OCI-LY3 (cell line): Measurements from ENCODE around the gene SDK1.

Source experiments
- CTCF ChIP-seq: fragments of 200-600, 300-600 bp; sonication (generic); IDR thresholded peaks from 2 replicates; pipeline ENCODE4 v1.5.1; 2014; ENCODE audit warnings: antibody characterized with exemption, low read length, low read depth
- EZH2phosphoT487 ChIP-seq: fragments of 200-600 bp; shearing (Covaris generic); IDR thresholded peaks from 2 replicates; pipeline ENCODE4 v1.6.1; 2018; ENCODE audit warnings: antibody characterized with exemption, mixed run types, low read depth

DNA sequence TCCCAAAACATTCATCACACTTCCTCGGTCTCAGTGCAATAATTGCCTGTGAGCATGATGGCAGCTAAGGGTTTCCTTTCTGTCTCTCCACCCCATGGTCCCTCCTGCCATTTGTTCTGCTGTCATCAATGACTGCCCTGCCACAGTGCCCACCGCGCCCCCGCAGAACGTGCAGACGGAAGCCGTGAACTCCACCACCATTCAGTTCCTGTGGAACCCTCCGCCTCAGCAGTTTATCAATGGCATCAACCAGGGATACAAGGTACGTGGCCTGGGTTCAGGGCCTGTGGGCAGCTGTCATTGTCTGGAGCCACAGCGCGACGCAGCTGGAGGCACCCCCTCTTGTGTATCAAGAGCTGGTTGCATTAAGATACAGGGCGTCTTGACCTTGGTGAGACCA lies 748.1 kb downstream of the SDK1 start:
- TF ChIP-seq CTCF (no peak), EZH2phosphoT487 (no peak)
